Gastroesophageal sphincter (tissue), 3 donors: ENCODE data around the gene PTGDR.

Source experiments
- POLR2A ChIP-seq, 2 donors: fragments of 450-650 bp; IDR thresholded peaks; one replicate each; pipeline ENCODE4 v1.6.1; 2017; ENCODE audit warnings: antibody characterized with exemption in 2 of 2, mild to moderate bottlenecking in 2 of 2, moderate library complexity in 1 of 2
- POLR2AphosphoS5 ChIP-seq: sonication (generic); formaldehyde crosslinking; IDR thresholded peaks from one replicate; pipeline ENCODE4 v1.6.1; 2017; ENCODE audit warnings: antibody characterized with exemption
- TF ChIP-seq, protein P1 (sequence below), 4 experiments: fragments of 200-600 bp in 2 of 4; fragments of 450-650 bp in 2 of 4; sonication (generic) in 1 of 4; IDR thresholded peaks; one replicate each; pipeline ENCODE4 v1.5.1; 2017 to 2019; ENCODE audit warnings: antibody characterized with exemption in 4 of 4, mild to moderate bottlenecking in 2 of 4, moderate library complexity in 2 of 4

DNA sequence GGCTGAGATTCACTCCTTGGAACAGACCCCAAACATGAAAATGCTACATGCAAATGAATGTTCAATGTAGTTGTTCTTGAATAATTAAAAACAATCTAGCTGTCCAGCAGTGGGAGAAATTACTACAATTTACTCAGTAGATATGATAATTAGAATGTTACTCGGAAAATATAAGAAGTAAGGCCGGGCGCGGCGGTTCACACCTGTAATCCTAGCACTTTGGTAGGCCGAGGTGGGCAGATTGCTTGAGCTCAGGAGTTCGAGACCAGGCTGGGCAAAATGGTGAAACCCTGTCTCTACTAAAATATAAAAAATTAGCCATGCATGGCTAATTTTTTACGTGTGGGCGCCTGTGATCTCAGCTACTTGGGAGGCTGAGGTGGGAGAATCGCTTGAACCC lies 31.3 kb downstream of the PTGDR start:
- TF ChIP-seq, protein P1, sequence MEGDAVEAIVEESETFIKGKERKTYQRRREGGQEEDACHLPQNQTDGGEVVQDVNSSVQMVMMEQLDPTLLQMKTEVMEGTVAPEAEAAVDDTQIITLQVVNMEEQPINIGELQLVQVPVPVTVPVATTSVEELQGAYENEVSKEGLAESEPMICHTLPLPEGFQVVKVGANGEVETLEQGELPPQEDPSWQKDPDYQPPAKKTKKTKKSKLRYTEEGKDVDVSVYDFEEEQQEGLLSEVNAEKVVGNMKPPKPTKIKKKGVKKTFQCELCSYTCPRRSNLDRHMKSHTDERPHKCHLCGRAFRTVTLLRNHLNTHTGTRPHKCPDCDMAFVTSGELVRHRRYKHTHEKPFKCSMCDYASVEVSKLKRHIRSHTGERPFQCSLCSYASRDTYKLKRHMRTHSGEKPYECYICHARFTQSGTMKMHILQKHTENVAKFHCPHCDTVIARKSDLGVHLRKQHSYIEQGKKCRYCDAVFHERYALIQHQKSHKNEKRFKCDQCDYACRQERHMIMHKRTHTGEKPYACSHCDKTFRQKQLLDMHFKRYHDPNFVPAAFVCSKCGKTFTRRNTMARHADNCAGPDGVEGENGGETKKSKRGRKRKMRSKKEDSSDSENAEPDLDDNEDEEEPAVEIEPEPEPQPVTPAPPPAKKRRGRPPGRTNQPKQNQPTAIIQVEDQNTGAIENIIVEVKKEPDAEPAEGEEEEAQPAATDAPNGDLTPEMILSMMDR (IDR thresholded peaks at IDR 0.05), result no peak
- TF ChIP-seq POLR2AphosphoS5 (no peak), POLR2A (IDR thresholded peaks at IDR 0.05) (no peak)
